Left renal pelvis (tissue), 4 donors: ENCODE measurements around the gene FHIT. TPM values are rescaled to one million over a fixed set of nuclear protein-coding genes. Genes with fewer than 3 reads are reported as not detected.

ENCODE experiments used
- DNase-seq, 4 donors: peaks; one replicate each; pipeline ENCODE4 v3.0.0-alpha.2; 2013; ENCODE audit warnings: low read depth in 4 of 4, low spot score in 3 of 4
- polyA plus RNA-seq, 4 donors: library from polyadenylated mRNA; unstranded; fragments of 120-200 nt; gene quantifications; one replicate each; pipeline ENCODE4 v1.2.1, GENCODE V29; 2013; ENCODE audit not compliant: insufficient read length in 4 of 4

FHIT gene
- polyA plus RNA-seq, 4 donors, result 5.4 to 30.1 (median 23.5) TPM

- DNase-seq, result no peak
These were observed 1394.3 kb downstream of the FHIT start for GRCh38 chr3:59856934-59857460.

- no peak for DNase-seq
These were observed 1397.1 kb downstream of the FHIT start for GRCh38 chr3:59854061-59854709.

DNA sequence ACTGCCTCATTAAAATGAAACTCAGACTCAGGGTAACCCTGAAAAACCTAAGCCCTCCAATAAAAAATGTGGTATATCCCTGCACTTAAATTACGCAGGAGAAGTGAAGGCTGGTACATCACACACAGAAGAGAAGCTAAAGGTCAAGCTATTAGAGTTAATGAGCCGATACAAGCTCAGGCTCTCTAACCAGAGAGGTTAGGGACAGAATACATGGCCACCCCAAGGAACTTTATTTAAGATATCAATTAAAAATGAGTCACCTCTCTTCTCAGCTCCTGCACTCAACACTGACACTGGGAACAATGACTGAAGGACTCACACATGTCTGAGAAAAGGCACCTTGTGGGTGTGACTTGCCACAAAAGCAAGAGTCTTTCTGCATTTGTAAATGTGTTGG is 1400.8 kb downstream of the FHIT start:
- DNase-seq, result no peak

GRCh38 chr3:59845386-59845785 is 1405.9 kb downstream of the FHIT start:
- no peak for DNase-seq

GRCh38 chr3:59843821-59844220 is 1407.4 kb downstream of the FHIT start:
- DNase-seq, result no peak

GRCh38 chr3:59839810-59840515 is 1411.3 kb downstream of the FHIT start:
- no peak for DNase-seq

GRCh38 chr3:59839283-59839682 is 1412.0 kb downstream of the FHIT start:
- no peak for DNase-seq

DNA sequence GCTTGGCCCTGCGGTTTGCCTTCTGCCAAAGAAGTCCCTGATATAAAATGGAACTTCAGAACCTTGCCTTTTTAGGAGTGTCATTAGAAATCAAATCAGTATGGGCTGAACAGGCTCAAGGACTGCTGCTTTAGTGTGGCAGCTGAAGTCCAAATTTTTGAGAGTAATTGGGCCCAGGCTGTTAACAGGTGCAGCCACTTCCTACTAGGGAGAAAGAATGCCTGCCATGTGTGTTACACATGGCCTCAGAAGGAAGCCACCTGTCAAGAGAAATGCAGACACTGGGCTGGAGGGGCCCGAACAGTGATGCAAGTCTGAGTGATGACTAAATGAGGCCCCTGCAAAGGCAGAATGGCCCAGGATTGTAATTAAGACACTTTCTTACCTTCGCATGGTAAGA is 1414.7 kb downstream of the FHIT start:
- no peak for DNase-seq

- no peak for DNase-seq
These were observed 1418.5 kb downstream of the FHIT start for GRCh38 chr3:59832702-59833101.

DNA sequence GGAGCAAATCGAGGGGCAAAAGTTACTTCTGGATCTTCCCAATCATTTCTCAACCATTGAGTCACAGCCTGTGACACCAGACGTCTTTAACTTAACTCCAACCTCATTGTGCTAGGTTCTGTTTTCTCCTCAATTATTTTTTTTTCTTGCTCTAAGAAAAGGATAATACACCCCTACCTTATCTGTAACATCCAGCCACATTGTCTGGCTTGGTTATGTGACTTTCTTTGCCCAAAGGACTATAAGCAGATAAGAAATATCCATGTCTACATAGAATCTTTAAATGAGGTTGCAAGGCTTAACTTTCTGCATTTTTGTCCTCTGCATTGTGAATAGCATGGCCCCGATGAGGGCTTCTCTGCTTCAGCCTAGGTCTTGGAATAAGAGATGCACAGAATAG is 1419.0 kb downstream of the FHIT start:
- no peak for DNase-seq

DNA sequence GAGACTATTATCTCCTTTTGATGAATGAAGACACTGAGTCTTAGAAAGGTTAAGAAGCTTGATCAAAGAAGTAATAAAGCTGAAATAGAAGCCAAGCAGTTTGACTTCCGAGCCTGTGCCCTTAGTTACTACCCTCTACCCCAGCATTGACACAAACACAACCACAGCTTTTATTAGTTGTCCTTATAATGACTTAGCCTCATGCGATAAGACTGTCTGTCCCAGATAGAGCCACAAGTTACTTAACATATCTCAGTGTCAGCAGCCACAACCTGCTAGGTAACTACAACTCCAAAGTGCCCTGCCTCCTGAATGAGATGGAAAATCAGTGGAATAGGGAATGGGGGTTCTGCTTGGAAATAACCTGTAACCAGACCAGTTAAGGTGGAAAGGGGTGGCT is 1419.9 kb downstream of the FHIT start:
- DNase-seq, result no peak

DNA sequence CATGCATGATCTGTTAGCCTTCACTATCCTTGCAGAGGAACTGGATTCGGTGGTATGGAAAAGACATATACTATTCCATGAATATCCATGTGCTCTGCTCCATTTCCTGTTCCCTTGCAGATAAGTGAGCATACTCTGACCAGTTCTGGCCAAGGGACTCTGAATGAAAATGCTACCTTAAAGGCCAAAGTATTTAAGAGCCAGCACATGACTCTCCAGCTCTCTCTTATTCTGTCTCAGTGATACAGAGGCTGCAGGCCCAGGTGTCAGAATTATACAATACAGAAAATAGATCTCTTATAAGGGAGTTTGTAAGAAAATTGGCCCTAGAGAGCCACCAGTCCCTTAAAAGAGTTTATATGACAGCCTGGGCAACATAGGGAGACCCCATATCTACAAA is 1421.7 kb downstream of the FHIT start:
- DNase-seq, result no peak

DNA sequence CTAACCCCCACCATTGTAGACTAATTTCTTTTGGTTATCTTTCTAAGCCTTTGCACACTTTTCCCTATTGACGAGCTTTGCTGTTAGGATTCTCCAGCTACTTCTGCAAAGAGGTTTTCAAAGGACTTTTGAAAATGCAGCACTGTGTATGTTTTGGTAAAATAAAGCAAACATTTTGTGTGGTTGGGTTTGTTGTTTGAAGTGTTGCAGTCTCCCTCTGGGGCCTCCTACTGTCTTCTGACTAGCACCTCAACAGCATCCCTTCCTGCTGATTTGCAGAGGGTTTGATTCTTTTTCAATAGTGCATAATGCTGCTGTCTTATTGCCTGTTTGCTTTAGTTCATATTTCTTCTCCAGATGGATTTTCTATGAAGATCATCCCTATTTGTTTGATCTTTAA is 1426.4 kb downstream of the FHIT start:
- DNase-seq, result no peak

DNA sequence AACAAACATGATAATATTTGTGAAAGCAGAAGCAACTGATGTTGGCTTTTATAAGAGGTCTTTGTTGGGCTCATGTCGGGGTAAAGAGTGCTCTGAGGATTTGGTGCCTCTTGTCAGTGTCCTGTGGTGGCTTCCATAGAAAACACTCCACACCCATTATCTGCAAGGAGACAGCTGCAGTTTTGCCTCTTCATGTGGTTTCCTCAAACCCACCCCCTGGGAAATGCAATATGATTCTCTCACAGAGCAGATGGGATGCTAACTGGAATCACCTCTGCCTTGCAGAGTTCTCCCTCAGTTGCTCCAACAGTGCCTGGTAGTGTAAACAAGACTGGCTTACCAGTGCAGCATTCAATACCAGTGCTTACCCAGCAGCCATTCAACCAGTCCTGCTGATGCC is 1430.0 kb downstream of the FHIT start:
- no peak for DNase-seq

DNA sequence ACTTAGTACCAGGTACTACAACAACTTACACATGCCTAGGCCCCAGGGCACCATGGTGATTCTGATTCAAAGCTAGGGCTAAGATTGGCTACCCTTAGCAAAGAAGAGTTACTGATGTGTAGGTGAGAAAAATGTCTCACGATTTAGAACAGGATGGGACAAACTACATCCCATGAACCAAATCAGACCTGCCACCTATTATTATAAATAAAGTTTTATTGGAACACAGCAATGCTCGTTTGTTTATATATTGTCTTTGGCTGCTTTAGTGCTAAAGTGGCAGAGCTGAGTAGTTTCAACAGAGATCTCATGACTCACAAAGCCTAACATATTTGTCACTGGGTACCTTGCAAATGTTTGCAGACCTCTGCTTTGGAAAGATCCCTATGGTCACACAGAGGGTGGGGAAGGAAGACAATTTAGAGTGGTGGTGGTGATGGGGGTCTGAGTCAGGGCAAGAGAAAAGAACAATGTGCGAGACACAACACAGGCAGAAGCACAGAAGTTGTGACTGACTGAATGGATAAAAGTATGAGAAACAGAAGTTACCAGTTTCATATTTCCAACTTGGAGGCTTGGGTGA is 1430.8 kb downstream of the FHIT start:
- DNase-seq, result no peak

DNA sequence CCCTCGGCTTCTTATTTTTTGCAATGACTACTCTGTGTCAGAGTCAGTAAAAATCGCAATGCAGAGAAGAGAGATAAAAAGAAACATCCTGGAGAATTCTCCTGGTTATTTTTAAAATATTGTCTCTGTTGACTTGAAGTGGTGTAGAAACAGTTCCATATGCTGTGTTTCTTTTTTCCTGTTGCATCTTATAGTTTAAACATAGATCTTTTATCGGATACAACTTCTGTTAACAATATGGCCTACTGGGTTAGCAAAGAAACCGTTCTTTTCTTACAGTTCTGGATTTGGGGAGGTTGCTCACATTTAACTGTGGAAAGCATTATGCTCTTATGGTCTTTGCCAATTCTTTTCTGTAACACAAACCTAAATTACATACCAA is 1432.3 kb downstream of the FHIT start:
- DNase-seq, result no peak

DNA sequence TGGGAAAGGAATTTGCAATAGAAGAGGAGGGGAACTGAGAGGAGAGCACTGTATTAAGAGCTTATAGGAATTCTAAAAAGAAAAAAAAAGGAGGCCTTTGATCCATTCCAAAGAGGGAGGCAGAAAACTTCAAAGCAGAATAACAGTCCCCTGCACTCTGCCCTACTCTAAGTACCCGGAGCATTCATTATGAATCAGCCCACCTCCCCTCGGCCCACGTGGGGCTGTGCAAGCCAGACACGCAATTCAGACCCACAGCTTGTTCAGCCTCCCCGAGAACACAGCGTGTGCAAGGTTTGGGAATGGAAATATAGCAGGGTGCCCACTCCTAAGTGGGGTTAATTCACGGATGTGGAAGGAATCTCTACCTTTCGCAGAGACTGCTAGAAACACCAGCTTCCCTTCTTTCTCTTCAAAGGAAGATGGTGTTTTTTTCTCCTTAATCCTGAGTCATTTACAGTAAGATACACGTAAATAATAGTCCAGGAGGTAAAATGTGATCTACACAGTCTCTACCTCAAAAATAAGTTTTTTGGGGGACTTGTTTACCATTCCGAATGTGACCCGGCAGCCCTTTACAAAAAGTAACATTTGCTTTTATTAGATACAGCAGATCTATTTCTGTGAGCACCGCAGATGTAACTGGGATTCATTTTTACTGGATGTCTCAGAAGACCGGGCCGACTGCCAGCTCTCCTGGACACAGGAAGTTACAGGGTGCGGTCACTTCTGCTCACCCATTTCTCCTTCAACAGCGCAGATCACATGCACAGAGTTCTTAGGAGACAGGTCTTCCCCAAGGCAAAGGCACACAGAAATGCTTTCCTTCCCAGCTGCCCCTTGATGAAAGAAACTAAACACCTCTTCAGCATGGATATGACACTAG is 1433.0 kb downstream of the FHIT start:
- DNase-seq, result no peak

DNA sequence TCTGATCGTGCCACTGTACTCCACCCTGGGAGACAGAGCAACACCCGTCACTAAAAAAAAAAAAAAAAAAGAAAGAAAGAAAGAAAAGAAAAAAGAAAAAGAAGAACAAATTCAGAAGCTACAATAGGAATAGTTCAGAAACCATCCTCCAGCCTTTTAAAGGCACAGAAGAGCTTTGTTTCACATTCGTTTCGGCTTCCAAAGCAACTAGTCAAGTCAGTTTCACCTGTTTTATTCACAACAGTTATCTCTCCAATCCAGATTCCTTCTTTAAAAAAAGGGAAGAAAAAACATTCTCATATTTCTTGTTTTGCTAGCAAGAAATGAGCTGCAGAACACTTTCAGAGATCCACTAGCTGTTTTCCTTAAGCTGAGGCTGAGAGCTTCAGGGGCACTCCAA is 1433.7 kb downstream of the FHIT start:
- no peak for DNase-seq

- DNase-seq, result no peak
These were observed 1434.9 kb downstream of the FHIT start for GRCh38 chr3:59816312-59816711.

DNA sequence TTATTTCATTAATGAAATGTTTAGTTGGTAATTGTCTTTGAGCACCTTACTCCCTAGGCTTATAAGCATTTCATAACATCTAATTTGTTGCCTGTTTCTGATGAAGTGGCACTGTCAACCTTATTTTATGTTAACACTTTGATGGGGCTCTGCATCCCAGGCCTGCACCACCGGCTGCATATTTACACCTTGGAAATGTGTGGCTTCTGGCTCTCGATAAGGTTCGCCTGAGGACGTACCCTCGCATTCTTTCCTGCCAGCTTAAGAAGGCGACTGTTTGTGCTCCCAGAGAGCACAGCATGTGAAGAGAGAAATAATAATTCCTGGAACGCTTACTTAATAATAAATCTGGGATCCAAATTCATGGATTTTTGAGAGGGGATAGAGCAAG is 1438.1 kb downstream of the FHIT start:
- no peak for DNase-seq
